PC-3 (cell line): ENCODE measurements around the gene ZNF254.

Source experiments
- CTCF ChIP-seq: fragments of 300-600 bp; sonication (generic); conservative IDR thresholded peaks from 2 replicates; pipeline ENCODE4 v1.5.1; 2017; ENCODE audit warnings: antibody characterized with exemption, low read depth, mild to moderate bottlenecking, low read length
- EZH2 ChIP-seq: fragments of 300-600 bp; sonication (generic); IDR thresholded peaks from one replicate; pipeline ENCODE4 v1.6.1; 2017; ENCODE audit warnings: antibody characterized with exemption, mild to moderate bottlenecking, low read length; ENCODE audit not compliant: unreplicated experiment

DNA sequence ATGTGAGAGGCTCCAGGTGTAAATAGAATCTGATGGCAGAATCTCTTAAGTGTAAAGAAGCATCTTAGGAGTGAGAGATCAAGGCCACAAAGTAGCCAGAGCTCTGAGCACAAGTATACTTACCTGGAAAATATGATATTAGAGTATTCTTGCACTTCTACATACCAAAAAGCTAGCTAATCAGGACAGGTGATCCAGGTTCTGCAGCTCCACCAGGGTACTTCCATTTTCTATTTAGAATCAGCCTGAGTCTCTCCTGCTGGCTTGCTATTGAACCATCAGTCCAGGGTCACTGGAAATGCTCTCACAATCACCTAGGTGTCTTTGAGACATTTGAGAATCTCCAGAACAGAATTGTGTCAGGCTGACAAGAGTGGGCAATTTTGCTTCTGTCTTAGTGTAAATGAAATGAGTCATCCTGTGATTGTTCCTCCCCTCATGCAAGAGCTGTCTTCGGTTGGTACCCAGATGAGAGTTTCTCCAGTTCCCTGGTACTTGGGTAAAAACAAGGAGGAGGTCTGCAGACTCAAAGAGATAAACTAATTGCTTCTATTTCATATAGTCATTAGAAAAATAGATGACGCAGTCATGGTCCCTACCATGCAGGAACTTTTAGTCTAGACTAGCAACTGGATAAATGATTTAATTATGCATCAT lies 14.6 kb downstream of the ZNF254 start:
- TF ChIP-seq CTCF (no peak), EZH2 (no peak)
